Posterior vena cava (tissue), 2 donors: ENCODE measurements around the gene FAM50A. TPM values are rescaled to one million over a fixed set of nuclear protein-coding genes. Genes with fewer than 3 reads are reported as not detected.
A peak's percentile ranks its signal among the peaks of the same experiment; 100 is the strongest.

ENCODE experiments used
- DNase-seq: peaks from one replicate; pipeline ENCODE4 v3.0.0-alpha.2; 2020; ENCODE audit warnings: low spot score
- intact Hi-C, 2 donors: fragments of 100-400 bp; cut with DNase I; formaldehyde crosslinking; loops; one replicate each; pipeline versions ENCODE4 v1.14.1 to v1.14.2; 2022 to 2023
- total RNA-seq, 2 donors: library from RNA; stranded (reverse); fragmentation: NEBNext Ultra II Directional; extraction: Animal tissue kit (Norgen Biotek cat#: 25700); gene quantifications; one replicate each; pipeline ENCODE4 v1.2.1, GENCODE V29; 2021
- donor health status: DM: yes; HTN: yes; CAD: no.
- donor health status: DM: yes; HTN: yes; CAD: no.

Gene FAM50A
- total RNA-seq, 2 donors from 2014 or later, result 52.7 to 63.3 TPM

DNA sequence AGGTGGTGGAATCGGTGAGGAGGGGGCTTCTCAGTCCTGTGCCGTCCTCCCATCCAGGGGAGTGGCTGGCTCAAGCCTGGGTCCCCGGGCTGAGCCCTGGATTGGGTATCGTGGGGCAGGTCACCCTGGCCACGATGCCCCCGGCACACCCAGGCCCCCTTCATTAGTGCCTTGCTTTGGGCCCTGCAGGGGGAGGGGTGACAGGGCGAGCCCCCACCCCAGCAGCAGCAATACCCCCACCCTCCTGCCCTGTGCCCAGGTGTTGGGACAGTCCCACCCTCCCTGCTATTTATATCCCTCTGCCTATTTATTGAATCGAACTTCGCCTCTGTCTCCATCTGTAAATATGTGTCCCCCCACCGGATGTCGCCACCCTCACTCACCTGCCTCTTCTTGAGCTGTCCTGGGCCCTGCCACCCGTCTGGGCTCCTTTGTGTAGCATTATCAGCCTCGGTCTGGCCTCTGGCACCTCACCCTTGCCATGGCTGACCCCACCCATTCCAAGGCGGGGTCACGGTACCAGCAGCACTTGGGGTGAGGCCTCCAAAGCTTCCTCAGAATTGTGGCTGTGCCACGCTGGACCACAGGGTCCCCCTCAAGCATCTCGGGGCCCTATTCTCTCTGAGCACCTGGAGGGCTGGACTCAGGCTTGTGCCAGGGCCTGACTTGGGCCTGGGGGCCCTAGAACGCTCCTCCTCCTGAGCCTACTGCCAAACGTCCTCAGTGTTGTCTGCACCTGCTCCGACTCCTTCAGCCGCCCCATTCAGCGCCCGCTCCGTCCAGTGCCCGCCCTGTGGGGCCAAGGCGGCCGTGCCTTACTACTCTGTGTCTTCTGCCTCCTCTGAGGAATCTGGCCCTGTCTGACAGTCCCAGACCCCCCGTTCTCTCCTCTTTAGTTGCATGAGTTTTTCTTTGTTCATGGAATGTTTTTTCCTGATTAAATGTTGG, 29.0 kb downstream of the FAM50A start:
- peak; percentile 72 for DNase-seq
- intact Hi-C loops, result loop anchor here in 1 of 2 donors (1.0 kb wide), 1 partner anchor 30 kb away; no protein-coding TSS in a partner anchor

DNA sequence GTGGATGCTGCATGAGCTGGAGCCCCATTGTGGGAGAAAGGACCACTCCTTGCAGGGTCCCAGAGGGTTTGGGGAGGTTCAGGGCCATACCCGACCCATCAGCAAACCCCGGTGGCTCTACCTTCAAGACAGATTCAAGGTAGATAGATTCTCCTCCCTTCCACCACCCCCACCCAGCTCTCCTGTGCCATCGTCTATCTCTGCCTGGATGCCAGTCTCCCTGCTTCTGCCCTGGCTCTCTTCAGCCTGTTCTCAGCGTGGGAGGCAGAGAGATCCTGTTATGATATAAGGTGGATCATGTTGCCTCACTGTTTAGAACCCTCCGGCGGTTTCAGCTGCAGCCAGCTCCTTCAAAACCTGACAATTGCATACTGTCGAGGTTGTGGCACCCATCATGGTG, 29.7 kb downstream of the FAM50A start:
- DNase-seq, result no peak
- intact Hi-C loops, result no loop called here

DNA sequence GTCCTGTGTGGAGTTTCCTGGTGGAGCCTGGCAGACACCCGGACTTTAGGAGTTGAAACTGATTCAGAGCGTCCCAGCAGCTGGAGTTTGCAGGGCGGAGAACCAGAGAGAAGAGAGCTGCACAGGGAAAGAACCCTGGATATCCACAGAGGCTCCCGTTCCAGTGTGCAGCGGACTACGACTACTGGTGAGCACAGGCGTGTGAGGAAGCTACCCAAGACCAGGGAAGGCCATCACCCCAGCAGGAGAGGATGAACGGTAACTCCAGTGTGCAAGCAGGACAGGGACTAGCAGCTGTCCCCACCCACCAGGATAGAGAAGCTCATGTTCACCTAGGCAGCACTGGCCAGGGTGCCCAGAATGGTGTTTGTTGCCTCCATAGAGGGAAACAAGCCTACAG, 32.9 kb downstream of the FAM50A start:
- intact Hi-C loops, result no loop called here
- no peak for DNase-seq

DNA sequence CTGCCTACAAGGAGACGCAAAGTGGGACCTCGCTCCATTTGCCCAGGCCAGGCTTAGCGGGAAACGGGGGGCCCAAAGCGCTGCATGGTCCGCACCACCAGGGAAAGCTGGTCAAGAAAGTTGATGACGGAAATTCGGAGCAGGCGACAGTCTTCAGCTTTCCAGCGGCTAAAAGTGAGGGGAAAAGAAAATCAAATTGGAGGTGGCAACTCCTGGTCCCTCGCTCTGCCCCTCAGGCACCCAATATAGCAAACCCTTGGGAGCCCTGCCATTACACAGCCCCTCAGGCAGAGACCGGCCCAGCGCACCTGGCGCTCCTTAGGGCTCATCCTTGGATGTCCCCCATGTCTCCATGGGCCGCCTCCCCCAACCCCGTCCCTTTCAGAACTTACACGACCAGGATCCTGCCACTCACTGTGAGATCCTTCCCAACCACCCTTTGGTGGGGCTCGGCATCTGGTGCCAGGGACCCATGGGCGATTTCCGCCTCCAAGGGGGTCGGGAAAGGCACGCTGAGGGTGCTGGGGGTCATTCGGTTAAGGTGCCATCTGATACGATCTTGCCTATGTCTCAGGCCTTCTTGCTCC, 34.0 kb downstream of the FAM50A start:
- no peak for DNase-seq

DNA sequence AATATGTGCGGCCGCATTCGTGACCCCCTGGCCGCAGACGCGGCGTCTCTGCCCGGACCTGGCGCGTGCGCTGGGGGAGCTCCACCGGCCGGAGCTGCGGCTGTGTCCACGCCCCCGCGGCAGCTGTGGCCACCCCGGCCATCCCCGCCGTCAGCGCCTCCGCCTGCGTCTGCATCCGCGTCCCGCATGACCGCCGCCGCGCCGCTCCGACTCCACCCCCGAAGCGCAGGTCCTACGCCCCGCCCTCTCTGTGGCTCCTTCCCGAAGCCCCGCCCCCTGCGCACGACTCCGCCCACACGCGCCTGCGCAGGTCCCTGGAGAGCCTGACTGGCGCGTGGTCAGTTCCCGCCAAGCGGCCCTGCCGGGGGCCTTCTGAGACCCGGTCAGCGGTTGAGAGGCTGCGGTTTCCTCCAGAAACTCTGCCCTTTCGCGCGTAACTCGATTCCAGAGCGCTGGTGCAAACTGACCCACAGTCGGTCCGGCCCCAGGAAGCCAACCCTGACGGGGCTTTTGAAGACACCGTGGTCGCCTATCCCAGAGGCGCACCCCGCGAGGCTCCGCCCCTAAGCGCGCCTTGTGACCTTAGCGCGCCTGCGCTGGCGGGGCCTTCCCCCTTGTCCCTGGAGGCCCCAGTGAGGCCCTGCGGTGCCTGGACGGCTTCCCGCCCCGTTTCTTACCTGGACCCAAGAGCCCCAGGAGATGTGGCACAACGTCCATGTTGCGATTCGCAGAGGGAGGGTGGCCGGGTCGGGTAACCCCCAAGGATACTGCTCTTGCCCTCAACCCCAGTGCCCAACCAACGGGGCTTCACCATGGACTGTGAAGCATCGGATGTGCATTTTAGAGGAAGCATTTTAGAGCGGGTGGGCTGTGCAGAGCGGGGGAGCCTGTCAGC, 35.0 kb downstream of the FAM50A start, which contains the start of gene LAGE3:
Gene LAGE3, minus strand, starts transcription at position 554 of the 895 bp plus-strand sequence. Its CDS starts 366 bp downstream, at position 188.
- intact Hi-C loops, result no loop called here
- peak; percentile 98 for DNase-seq

More for the DNA sequence above, 34.0 kb downstream of the FAM50A start:
- intact Hi-C loops, result no loop called here

DNA sequence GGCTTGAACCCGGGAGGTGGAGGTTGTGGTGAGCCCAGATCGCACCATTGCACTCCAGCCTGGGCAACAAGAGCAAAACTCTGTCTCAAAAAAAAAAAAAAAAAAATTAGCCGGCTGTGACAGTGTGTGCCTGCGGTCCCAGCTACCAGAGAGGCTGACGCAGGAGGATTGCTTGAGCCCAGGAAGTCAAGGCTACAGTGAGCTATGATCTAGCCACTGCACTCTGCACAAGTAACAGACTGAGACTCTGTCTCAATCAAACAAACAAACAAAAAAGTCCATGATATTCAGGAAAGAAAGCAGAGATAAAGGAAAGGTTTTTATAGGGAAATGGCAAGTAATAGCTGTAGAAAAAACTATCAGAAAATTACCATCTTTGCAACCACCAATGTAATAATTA, 37.3 kb downstream of the FAM50A start:
- no peak for DNase-seq
- intact Hi-C loops, result no loop called here

DNA sequence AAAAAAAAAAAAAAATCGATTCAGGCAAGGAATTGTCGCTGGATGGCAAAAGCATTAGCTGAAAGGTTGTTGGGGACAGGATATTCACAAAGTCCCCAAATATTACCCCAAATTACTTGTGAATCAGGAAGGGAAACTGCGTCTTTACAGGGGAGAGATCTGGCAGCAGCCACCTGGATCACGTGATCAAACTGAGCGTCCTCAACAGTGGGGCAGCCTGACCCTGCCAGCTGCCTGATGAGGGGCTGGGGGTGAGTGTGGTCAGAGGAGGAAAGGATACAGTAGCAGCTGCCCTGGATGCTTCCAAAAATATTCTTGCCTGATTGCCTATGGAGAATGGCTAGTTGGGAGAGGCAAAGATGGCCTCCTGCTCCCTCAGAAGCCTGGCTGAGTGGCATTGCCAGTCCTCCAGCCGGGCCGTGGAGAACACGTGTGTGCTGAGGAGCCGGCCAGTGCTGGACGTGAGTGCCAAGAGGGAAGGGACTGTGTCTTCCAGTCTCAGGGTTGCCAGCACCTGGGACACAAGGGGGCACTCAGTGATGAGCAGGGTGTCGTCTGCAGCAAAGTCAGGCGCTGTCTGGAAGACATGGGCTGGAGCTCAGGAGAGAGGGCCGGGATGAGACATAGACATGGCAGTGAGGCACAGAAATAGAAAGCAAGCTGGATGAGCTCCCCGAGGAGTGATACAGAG, 38.1 kb downstream of the FAM50A start:
- no peak for DNase-seq
- intact Hi-C loops, result no loop called here

DNA sequence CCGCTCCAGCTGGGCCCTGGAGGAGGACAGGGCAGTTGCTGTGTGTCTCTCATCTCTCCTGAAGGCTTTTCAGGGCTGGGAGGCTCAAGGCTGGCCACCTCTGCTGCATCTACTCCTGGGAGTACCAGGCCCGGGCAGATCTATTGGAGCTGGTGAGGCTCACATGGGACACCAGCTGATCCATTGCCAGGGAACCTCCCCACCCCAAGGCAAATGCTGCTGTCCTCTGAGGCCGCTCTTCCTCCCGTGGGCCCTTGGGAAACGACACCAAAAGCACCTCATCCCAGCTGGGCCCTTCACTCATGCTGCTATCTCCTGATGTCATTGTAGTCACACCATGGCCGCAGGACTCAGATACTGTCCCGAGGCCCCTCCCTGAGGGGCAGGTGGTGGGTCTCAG, 38.8 kb downstream of the FAM50A start:
- intact Hi-C loops, result no loop called here
- no peak for DNase-seq

DNA sequence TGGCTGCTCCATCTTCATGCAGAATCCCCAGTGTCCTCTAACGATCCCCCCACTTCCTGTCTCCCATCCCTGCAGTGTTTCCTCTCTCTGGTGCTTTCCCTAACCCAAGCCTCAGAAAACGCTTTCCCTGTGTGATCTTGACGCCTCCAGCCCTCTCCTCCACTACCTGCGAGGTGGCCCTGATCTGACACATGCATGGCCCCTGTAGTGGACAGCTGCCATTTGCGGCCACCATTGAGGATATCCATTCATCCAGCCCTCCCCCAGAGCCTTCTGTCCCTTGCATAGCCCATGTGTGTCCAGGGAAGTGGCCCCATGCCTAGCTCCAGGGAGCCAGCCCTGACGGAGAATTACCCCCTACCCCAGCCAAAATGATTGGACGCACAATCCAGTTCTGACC, 39.4 kb downstream of the FAM50A start:
- no peak for DNase-seq
- intact Hi-C loops, result no loop called here

DNA sequence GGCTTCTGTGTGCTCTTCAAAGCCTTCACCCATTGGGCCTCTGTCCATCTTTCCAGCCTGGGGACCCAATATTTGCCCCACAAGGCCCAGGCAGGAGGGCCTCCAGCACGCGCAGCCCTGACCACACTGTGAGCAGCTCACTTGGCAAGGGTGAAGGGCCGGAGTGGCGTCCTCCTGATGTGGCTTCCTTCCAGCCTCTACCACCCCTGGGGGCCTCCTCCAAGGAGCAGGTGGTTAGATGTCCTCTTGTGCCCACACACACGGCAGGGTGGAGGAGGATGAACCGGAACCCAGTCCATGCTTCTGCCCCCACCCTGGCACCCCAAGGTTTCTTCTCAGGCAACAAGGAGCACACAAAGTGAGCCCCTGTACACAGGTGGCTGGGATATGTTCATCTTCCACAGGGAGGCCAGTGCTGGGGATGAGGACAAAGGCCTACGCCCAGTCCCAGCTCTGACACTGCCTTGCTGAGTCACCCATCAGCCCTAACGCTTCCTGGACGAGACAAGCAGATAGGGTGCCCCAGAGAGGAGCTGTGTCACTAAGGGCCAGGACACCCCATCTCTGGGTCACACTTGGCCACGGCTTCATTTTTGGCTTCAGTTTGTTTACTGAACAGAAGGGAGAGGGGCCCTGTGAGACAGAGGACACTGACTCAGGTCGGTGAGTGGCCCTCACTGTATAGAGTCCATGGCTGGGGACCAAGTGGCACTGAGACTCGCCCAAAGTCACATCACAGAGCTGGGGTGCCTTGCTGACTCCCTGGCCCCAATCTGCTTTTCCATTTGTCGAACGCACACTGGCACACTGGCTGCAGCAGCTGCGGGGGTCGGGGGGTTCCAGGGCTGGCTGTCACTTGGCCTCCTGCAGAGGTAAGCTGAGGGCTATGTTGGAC, 40.6 kb downstream of the FAM50A start:
- intact Hi-C loops, result loop anchor here in 1 of 2 donors (5.0 kb wide), 2 partner anchors 37 to 48 kb away; no protein-coding TSS in a partner anchor
- no peak for DNase-seq

DNA sequence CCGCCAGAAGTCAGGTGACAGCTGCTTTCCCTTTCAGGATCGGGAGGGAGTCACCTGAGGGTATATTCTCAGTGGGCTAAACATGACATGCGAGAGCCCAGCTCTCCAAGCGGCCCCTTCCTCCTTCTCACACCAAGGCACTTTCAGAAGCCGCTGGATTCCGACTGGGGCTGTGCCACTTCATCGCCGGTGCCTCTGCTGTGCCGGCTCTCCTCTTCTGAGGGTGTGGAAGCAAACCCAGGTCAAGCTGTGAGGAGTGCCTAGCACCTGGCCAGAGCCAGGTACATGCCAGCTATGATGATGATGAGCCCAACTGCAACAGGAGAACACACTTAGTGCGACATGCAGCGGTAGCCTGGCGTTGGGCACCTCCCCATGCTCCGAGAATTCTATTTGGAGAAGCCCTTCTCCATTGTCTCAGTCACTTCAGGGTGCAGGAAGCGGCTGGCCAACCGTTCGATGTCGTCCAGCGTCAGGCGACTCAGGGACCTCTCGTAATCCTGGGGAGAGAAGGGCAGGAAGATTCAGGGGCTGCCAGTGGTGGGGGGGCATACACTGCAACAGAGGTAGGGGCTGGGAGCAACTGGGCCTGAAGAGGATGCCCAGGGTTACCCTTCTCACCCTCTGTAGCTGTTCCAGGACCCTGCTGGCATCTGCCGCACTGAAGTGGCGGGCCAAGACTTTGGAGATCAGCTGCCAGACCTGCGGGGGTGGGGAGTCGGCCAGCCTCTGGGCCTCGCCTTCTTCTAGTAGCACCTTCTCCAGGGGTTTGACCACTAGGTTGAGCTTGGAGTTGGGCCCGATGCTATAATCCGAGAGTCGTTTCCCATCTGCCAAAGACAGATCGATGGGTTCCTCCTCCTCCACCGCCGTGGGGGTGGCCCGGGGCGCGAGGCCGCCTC, 41.5 kb downstream of the FAM50A start:
- DNase-seq, result no peak
- intact Hi-C loops, result loop anchor here (2.0 to 5.0 kb wide), 3 partner anchors 38 to 59 kb away; no protein-coding TSS in a partner anchor

DNA sequence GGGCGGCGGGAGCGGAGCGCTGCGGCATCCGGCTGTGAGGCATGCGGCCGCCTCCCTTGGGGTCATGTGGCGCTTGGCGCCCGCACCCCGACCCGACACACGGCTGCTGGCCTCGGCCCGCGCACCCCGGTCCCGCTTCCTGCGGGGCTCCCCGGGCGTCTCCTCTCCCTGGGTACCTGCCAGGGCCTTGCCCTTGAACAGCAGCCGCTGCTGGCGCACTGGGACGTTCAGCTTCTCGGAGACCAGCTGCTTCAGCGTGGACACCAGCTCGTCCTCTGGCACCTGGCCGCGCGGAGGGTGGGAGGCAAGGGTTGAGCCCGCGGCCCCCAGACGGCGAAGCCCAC, 42.1 kb downstream of the FAM50A start:
- intact Hi-C loops, result loop anchor here (2.0 to 5.0 kb wide), 3 partner anchors 39 to 59 kb away; no protein-coding TSS in a partner anchor
- DNase-seq, result peak; percentile 80

DNA sequence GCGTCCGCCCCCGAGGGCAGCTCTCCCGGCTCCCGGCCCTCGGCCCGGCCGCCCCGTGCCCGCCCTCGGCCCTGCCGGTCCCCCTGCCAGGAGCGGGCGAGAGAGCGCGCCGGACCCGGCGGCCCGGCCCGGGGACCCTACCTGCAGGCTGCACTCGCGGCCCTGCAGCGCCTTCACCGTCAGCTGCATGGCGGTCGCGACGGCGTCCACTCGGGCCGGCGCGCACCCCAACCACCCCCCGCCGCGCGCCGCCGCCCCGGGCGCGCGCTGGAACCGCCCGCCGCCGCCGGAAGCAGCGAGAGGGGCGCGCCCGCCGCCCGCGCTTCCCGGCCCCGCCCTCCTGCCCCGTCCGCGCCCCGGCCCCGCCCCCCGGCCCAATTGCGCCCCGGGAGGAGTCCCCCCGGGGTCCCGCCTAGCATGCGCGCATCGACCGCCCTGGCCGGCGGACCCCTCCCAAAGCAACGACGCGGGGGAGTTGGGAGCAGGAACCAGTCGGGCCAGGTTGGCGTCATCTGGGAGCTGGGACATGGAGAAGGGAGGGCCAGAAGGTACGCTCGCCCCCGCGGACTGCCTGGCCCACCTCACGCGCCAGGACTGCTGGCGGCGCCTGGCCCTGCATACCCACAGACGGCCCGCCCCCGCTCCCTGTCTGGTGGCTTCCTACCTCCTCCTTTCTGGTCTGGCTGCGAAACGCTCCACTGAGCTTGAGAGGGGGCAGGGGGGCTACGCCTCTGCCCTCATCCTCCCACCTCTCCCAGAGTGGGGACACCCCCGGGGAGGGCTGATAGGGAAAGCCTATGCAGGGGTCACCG, 42.7 kb downstream of the FAM50A start, which contains the start of gene UBL4A:
Gene UBL4A, minus strand, starts transcription at position 220 of the 812 bp plus-strand sequence. Its CDS starts 31 bp downstream, at position 189.
- peak; percentile 86 for DNase-seq
- intact Hi-C loops, result loop anchor here (2.0 to 5.0 kb wide), 3 partner anchors 39 to 60 kb away; no protein-coding TSS in a partner anchor

DNA sequence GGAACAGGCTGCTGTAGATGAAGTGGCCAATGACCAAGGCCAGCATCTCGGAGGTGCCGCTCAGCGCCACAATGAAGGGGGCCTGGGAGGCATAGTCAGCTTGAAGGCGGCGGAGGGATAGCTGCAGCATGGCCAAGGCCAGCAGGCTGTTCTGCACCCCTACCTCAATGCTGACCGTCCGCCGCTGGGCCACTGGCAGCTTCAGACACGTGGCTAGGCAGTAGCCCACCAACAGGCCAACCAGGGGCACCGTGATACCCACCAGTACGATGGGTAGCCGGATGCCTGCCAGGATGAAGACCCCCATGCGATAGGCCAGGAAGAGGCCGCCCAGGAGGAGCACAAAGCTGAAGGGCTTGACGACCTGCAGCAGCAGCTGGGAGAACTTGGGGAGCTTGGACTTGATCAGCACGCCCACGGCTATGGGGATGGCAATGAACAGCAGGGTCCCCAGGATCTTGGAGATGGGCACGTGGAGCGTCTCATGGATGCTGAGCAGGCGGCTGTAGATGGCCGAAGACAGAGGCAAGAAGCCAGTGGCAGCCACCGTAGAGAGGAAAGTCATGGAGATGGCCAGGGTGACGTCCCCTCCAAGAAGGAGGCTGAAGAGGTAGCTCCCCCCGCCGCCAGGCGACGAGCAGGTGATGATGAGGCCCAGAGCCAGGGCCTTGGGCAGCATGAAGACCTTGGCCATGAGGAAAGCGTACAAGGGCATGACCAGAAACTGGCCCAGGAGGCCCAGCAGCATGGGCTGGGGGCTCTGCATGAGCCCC, 43.8 kb downstream of the FAM50A start:
- DNase-seq, result peak; percentile 82
- intact Hi-C loops, result loop anchor here (2.0 to 5.0 kb wide), 3 partner anchors 40 to 61 kb away; no protein-coding TSS in a partner anchor
